Measurements from ENCODE around the gene ERMN.

- TF ChIP-seq, protein P1, sequence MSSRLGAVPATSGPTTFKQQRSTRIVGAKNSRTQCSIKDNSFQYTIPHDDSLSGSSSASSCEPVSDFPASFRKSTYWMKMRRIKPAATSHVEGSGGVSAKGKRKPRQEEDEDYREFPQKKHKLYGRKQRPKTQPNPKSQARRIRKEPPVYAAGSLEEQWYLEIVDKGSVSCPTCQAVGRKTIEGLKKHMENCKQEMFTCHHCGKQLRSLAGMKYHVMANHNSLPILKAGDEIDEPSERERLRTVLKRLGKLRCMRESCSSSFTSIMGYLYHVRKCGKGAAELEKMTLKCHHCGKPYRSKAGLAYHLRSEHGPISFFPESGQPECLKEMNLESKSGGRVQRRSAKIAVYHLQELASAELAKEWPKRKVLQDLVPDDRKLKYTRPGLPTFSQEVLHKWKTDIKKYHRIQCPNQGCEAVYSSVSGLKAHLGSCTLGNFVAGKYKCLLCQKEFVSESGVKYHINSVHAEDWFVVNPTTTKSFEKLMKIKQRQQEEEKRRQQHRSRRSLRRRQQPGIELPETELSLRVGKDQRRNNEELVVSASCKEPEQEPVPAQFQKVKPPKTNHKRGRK (CRISPR knock-in tag; IDR thresholded peaks at IDR 0.05; ENCODE audit: borderline replicate concordance), result no peak
- TF ChIP-seq CTCF (IDR thresholded peaks at IDR 0.05), result no peak
Measured at GRCh38 chr2:157303612-157304011, 22.0 kb downstream of the ERMN start.

All from WTC11 (cell line).